HG03571 (cell line): Measurements from ENCODE around the gene CHCHD2.
"Not testable (repeated sequence)": the region's sequence is repeated elsewhere in the genome, so short reads cannot be mapped to it uniquely, and the experiment has no call there.

Source experiments
- ATAC-seq: cut with Tn5 transposase; IDR thresholded peaks from one replicate; pipeline ENCODE4 v1.9.1; 2021; ENCODE audit not compliant: unreplicated experiment

Gene CHCHD2

GRCh38 chr7:56083150-56083785 is 23.0 kb downstream of the CHCHD2 start:
- ATAC-seq = no peak

- ATAC-seq = no peak
Observed at GRCh38 chr7:56081626-56082340, 24.5 kb downstream of the CHCHD2 start.

GRCh38 chr7:56080726-56081435 is 25.4 kb downstream of the CHCHD2 start:
- not testable (repeated sequence) for ATAC-seq

GRCh38 chr7:56079450-56080185 is 26.7 kb downstream of the CHCHD2 start:
- ATAC-seq = no peak

GRCh38 chr7:56078196-56078595 is 28.1 kb downstream of the CHCHD2 start:
- ATAC-seq = no peak

- no peak for ATAC-seq
Observed at GRCh38 chr7:56077681-56078080, 28.6 kb downstream of the CHCHD2 start.

GRCh38 chr7:56074371-56074791 is 31.9 kb downstream of the CHCHD2 start:
- peak; percentile 90 for ATAC-seq

GRCh38 chr7:56066376-56066775 is 39.9 kb downstream of the CHCHD2 start:
- not testable (repeated sequence) for ATAC-seq

- peak; percentile 82 for ATAC-seq
Observed at GRCh38 chr7:56063882-56064625, 42.2 kb downstream of the CHCHD2 start, which contains the start of gene SUMF2. SUMF2 (plus strand) TSS chr7:56064286; CDS start chr7:56064312, 26 bp downstream.

GRCh38 chr7:56063500-56063881 is 42.8 kb downstream of the CHCHD2 start:
- ATAC-seq = no peak

- no peak for ATAC-seq
Observed at GRCh38 chr7:56062382-56062781, 43.9 kb downstream of the CHCHD2 start.

GRCh38 chr7:56053993-56054392 is 52.3 kb downstream of the CHCHD2 start:
- no peak for ATAC-seq

GRCh38 chr7:56053379-56053778 is 52.9 kb downstream of the CHCHD2 start:
- ATAC-seq = no peak
